Measurements from ENCODE around the gene ZBTB2.

The ZBTB2 gene

GRCh38 chr6:151436300-151436699 is 44.9 kb upstream of the ZBTB2 start:
- in situ Hi-C loops (cut with HindIII; ENCODE audit: low pct_ligation_motif_present, low sequenced_read_pairs), result no loop called here
- DNase-seq, result no peak
- Histone ChIP-seq H3K4me3 (ENCODE audit: low read depth, low read length) (no peak overlapping the region), H3K36me3 (replicated peaks) (peaks cover 10% of the 10 kb centered on the region), H3K27me3 (replicated peaks) (no peaks in the 10 kb centered on the region), H3K27ac (peak overlapping the region; percentile 70)
- no peak for TF ChIP-seq CTCF (IDR thresholded peaks at IDR 0.05; ENCODE audit: low read depth, low read length, missing control alignments)

GRCh38 chr6:151434369-151434768 is 43.0 kb upstream of the ZBTB2 start:
- no peak overlapping the region for H3K27ac ChIP-seq
- H3K4me3 ChIP-seq (ENCODE audit: low read depth, low read length), result no peak overlapping the region
- no peak for TF ChIP-seq CTCF (IDR thresholded peaks at IDR 0.05; ENCODE audit: low read depth, low read length, missing control alignments)
- H3K36me3 ChIP-seq (replicated peaks), result peaks cover 21% of the 10 kb centered on the region
- no peaks in the 10 kb centered on the region for H3K27me3 ChIP-seq (replicated peaks)
- in situ Hi-C loops (cut with HindIII; ENCODE audit: low pct_ligation_motif_present, low sequenced_read_pairs), result no loop called here
- no peak for DNase-seq

GRCh38 chr6:151432651-151433050 is 41.3 kb upstream of the ZBTB2 start:
- Histone ChIP-seq H3K36me3 (replicated peaks) (peaks cover 28% of the 10 kb centered on the region), H3K27ac (no peak overlapping the region), H3K27me3 (replicated peaks) (no peaks in the 10 kb centered on the region), H3K4me3 (ENCODE audit: low read depth, low read length) (no peak overlapping the region)
- in situ Hi-C loops (cut with HindIII; ENCODE audit: low pct_ligation_motif_present, low sequenced_read_pairs), result no loop called here
- DNase-seq, result no peak
- no peak for TF ChIP-seq CTCF (IDR thresholded peaks at IDR 0.05; ENCODE audit: low read depth, low read length, missing control alignments)

GRCh38 chr6:151431337-151431736 is 40.0 kb upstream of the ZBTB2 start:
- Histone ChIP-seq H3K27me3 (replicated peaks) (no peaks in the 10 kb centered on the region), H3K4me3 (ENCODE audit: low read depth, low read length) (no peak overlapping the region), H3K36me3 (replicated peaks) (peaks cover 38% of the 10 kb centered on the region), H3K27ac (no peak overlapping the region)
- no peak for TF ChIP-seq CTCF (IDR thresholded peaks at IDR 0.05; ENCODE audit: low read depth, low read length, missing control alignments)
- no peak for DNase-seq
- in situ Hi-C loops (cut with HindIII; ENCODE audit: low pct_ligation_motif_present, low sequenced_read_pairs), result no loop called here

GRCh38 chr6:151430886-151431285 is 39.5 kb upstream of the ZBTB2 start:
- Histone ChIP-seq H3K36me3 (replicated peaks) (peaks cover 43% of the 10 kb centered on the region), H3K27me3 (replicated peaks) (no peaks in the 10 kb centered on the region), H3K27ac (no peak overlapping the region), H3K4me3 (ENCODE audit: low read depth, low read length) (no peak overlapping the region)
- in situ Hi-C loops (cut with HindIII; ENCODE audit: low pct_ligation_motif_present, low sequenced_read_pairs), result no loop called here
- peak; percentile 19 for TF ChIP-seq CTCF (IDR thresholded peaks at IDR 0.05; ENCODE audit: low read depth, low read length, missing control alignments)
- DNase-seq, result no peak

GRCh38 chr6:151428093-151428735 is 36.9 kb upstream of the ZBTB2 start:
- in situ Hi-C loops (cut with HindIII; ENCODE audit: low pct_ligation_motif_present, low sequenced_read_pairs), result no loop called here
- DNase-seq, result no peak
- H3K4me3 ChIP-seq (ENCODE audit: low read depth, low read length), result no peak overlapping the region
- H3K27me3 ChIP-seq (replicated peaks), result no peaks in the 10 kb centered on the region
- peaks cover 52% of the 10 kb centered on the region for H3K36me3 ChIP-seq (replicated peaks)
- no peak for TF ChIP-seq CTCF (IDR thresholded peaks at IDR 0.05; ENCODE audit: low read depth, low read length, missing control alignments)
- no peak overlapping the region for H3K27ac ChIP-seq

Measured in brain microvascular endothelial cell (primary cell).